Spleen (tissue), 7 donors: ENCODE results near the gene CES4A.

ENCODE experiments used
- CTCF ChIP-seq, 11 experiments: fragments of 200-600 bp in 7 of 11; fragments of 450-650 bp in 4 of 11; sonication (generic) in 4 of 11; IDR thresholded peaks in 8 of 11; conservative IDR thresholded peaks in 3 of 11; 1 replicate in 7 of 11; 2 replicates in 4 of 11; pipeline versions ENCODE4 v1.4.0 to v1.8.0; 2016 to 2021; ENCODE audit warnings: antibody characterized with exemption in 11 of 11, inconsistent platforms in 4 of 11, mild to moderate bottlenecking in 1 of 11
- POLR2A ChIP-seq, 3 donors: fragments of 450-650 bp; IDR thresholded peaks; one replicate each; pipeline ENCODE4 v1.5.1; 2017; ENCODE audit warnings: antibody characterized with exemption in 3 of 3, mild to moderate bottlenecking in 1 of 3
- donor health status: DM: no; HTN: no; CAD: no; lungs with moderate emphysema.
- donor health status: DM: no; HTN: no; CAD: no.
- donor health status: DM: no; HTN: no; CAD: no.

DNA sequence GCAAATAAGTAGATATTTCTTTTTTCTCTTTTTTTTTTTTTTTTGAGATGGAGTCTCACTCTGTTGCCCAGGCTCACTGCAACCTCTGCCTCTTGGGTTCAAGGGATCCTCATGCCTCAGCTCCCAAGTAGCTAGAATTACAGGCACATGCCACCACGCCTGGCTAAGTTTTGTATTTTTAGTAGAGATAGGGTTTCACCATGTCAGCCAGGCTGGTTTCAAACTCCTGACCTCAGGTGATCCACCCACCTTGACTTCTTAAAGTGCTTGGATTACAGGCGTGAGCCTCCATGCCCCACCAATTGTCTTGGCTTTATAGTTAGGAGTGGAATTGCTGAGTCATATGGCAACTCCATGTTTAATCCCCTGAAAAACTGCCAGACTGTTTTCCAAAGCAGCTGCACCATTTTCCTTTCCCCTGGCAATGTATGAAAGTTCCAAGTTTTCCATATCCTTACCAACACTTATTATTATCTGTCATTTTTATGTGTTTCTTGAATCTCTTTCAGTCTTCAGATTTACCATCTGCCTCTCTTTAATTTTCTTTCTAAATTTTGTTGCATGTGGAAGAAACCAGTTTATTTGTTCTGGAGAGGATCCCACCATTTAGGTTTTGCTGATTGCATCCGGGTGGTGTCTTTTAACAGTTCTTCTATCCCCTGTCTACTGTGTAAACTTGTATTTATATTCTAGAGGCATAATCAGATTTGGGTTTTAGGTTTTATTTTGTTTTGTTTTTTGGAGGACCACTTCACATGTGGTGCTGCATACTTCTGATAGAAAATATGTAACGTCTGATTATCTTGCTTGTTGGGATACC, 37.2 kb upstream of the CES4A start:
- TF ChIP-seq CTCF (IDR thresholded peaks at IDR 0.05 in 8 of 11, conservative IDR thresholded peaks at IDR 0.05 in 3 of 11) (no peak), POLR2A (IDR thresholded peaks at IDR 0.05) (no peak)
